Glomerular visceral epithelial cell (primary cell): Measurements from ENCODE around the gene PTCH2.
"Not testable (repeated sequence)": the region's sequence is repeated elsewhere in the genome, so short reads cannot be mapped to it uniquely, and the experiment has no call there.

ENCODE experiments used
- DNase-seq: peaks from one replicate; pipeline ENCODE4 v3.0.0-alpha.2; 2016; ENCODE audit errors: extremely low spot score

The PTCH2 gene

DNA sequence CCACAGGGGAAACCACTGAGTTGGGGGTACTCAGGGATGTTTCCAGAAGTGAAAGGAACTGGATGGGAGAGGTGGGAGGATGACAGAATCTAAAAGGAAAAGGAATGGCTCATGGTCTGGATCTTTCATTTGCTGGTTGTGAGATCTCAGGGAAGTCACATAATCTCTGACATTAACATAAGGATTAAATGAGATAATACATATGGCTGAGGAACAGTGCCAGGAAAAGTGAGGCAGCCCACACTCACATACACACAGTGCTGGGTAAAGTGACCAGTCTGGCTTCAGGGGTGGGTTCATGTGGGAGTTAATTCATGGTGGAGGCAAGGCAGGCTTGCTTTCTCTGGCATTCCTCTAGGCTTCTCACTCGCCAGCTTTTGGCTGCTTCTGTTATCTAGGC lies 3.9 kb upstream of the PTCH2 start:
- DNase-seq = no peak

DNA sequence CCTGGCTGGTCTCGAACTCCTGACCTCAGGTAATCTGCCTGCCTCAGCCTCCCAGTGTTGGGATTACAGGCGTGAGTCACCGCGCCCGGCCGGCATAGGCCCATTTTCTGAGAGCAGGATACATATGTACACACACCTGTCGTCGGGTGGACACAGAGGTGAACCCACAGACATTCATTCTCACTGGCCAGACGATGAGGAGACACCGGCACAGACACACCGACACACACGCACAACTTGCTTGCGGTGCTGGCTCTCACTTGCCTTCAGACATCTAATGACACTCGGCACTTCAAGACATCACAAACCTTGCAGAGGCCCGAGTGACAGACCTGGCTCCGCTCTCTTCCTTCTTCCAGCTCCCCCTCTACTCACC lies 579 bp downstream of the PTCH2 start:
- no peak for DNase-seq

DNA sequence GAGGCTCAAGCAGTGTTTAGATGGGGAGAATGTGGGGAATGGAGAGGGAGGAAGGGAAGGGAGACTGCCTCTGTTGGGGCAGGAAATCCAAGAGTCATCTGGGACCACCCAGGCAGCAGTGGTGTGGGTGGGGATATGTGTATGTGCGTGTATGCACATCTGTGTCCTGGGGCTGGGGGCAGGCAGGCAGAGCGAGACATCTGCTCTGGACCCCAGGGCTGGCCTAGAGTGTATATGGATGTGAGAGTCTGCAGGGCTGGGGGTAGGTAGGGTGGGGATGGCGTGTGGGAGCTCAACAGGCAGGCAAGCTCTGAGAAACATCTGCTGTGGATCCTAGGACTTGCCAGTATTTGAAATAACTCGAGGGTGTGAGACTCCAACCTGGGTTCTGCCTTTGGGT lies 3.5 kb downstream of the PTCH2 start:
- no peak for DNase-seq

DNA sequence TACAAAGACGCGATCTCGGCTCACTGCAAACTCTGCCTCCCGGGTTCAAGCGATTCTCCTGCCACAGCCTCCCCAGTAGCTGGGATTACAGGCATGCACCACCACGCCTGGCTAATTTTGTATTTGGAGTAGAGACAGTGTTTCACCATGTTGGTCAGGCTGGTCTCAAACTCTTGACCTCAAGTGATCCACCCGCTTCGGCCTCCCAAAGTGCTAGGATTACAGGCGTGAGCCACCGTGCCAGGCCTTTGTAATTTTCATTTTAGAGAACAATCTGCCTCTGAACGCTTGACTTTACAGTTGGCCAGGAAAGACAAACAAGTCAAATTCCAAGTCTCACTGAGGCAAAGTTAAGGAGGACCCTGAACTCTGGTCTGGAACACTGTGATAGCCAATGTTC lies 4.8 kb downstream of the PTCH2 start:
- DNase-seq = not testable (repeated sequence)

DNA sequence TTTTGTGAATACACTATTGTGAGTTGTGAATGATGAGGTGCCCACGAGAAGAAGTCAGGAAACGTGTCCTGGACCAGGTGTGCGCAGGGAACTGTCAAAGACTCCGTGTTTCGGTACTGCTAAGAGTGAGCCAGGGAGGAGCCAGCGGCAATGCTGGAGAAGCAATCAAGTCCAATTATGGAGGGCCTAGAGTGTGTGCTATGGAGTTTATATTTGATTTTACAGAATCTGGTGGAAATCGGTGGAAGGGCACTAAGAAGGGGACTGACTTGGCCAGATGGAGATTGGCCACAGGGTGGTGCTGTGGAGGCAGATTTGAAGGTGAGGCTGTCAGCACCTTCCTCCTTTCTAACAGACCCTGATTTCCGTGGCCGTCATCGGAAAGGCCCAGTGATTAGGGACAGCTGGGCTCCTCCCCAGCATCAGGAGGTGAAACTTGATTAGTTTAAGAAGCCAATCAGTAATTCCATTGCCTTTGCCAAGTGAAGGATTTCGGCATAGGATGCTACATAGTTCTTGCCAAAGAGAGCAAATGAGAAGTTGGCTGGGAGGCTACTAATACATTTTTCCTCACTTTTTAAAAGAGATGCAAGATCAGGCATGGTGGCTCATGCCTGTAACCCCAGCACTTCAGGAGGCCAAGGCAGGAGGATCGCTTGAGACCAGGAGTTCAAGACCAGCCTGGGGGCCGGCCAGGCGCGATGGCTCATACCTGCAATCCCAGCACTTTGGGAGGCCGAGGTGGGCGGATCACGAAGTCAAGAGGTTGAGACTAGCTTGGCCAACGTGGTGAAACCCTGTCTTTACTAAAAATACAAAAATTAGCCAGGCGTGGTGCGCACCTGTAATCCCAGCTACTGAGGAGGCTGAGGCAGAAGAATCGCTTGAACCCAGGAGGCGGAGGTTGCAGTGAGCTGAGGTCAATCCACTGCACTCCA lies 7.0 kb downstream of the PTCH2 start:
- peak; percentile 78 for DNase-seq

DNA sequence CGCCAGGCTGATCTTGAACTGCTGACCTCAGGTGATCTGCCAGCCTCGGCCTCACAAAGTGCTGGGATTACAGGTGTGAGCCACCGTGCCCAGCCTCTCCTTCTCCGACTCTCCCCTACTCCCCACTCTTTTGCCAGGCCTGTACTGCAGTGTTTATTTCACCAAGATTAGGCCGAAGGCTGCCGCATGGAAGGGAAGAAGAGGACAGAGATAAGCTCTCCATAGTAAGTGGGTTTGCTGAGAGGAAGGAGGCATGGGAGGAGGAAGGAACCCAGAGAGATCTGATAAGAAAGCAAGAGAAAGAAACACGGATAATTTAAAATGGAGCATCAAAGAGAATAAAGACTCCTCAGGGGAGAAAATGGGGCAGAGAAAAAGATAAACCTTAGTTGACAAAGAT lies 8.7 kb downstream of the PTCH2 start:
- DNase-seq = no peak

DNA sequence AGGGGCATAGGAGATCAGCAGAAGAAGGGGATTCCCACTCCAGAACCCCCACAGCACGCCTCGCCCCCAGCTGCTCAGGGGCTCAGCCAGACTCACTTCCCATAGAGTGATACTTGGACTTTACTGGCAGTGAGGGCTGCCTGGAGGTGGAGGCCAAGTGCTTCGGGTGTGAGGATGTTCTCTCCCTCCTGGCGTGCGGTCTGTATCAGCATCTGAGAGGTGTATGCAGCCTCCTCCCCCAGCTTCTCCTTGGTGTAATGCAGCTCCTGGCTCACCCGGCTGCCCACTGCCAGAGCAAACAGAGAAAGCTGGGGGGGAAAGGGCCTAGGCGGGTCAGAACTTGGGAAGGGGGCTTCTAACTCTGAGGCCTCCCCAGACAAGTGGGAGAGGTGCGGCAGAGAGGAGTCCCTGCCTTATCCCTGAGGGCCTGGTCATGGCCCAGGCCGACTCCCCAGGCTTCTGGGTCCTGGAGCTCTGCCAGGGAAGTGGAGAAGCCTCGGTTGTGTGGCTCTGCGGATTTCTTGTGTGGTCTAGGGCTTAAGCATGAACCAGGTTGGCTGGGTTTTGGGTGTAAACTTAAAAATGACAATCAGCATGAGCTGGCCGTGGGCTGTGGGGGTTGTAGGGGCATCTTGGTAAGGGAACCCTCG lies 10.9 kb downstream of the PTCH2 start:
- no peak for DNase-seq

DNA sequence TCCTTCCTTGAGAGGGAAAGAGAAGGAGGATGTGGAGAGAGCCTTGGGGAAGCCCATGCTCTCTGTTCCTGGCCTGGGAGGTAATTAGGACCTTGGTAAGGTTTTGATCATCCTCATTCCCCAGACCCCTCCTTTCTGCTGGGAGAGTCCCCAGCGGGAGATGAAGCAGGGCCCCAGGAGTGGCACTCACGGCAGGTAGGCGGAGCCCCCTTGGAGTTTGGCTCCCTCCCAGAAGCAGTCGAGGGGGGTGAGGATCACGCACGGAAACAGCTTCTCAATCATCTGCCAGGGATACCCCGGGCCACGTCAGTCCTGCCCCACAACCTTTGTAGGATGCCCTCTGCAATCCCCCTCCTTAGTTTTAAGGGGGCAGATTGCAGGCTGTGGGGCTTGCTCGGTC lies 11.5 kb downstream of the PTCH2 start:
- no peak for DNase-seq

DNA sequence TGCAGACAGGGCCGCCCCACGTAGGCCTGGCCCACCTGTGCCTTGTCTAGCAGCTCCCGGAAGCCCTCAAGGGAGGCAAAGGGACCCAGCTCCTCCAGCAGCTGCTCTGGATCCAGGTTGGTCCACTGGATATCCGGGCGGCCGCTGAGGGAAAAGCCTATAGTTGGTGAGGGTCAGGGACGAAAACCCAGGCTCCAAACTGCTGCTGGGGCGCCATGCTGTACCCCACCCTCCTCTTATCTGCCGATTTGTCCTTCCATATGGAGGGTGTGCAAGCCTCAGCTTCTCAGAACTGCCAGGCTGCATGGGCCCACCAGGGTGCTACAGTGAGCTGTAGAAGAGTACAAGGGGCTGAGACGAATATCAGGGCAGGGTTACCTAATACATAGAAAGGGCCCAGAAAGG lies 12.2 kb downstream of the PTCH2 start:
- no peak for DNase-seq

DNA sequence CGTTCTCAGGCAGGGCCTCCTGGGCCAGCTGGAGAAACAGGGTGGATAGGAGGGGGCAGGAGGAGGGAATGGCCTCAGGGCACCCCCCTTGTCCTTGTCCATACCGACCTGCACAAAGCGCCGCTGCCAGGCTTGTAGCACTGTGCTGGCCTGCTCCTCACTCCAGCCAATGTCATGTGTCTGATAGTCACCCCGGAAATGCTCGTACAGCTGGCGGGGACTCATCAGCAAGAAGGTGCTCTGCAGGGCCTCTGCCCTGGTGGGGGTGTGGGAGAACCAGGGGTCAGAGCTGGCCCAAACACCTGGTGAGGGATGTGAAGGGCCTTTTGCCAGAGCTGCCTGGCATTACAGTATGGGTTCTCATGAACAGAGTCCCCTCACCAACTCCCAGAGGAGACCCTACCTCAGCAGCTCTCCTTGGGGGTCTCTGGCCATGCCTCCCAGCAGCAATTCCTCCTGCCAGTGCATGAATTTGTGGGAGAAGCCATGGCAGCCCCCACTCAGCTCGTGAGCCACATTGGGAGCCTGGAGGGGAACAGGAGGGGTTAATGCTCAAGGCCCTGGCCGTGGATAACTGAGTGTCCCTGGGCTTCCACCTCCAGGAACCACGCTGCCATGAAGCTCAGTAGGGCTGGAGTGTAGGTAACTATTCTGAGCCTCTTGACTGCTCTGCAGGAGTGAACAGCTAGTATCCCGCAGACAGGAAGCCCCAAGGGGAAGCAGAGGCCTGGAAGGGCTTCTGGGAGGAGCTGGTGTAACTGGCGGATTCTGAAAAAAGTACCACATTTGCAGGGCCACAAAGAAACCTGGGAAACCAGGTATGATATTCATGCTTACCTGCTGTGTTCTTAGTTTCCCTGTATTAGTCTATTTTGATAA lies 13.3 kb downstream of the PTCH2 start:
- DNase-seq = no peak

DNA sequence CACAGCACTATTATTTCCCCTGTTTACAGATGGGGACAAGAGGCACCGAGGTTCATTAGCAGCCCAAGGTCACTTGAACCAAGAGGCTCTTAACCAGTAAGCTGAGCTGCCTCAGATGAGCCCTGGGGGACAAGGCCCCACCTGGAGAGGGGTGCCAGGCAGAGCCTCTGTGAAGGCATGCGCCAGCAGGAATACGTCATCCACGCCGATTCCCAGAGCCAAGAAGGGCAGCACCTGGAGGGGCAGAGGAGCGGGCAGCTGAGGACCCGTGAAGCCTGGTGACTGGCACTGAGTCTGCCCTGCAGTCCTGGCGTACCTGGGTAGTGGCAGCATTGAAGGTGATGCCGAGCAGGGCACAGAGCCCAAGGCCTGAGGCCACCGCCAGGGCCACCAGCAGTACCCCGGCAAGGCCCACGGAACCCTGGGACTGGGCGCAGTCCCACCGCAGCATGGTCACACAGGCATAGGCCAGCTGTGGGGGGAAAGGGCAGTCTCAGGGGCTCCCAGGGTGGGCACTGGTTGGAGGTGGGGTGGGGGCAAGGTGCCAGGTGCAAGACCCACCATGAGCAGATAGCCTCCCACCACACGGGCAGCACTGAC lies 14.1 kb downstream of the PTCH2 start:
- no peak for DNase-seq

DNA sequence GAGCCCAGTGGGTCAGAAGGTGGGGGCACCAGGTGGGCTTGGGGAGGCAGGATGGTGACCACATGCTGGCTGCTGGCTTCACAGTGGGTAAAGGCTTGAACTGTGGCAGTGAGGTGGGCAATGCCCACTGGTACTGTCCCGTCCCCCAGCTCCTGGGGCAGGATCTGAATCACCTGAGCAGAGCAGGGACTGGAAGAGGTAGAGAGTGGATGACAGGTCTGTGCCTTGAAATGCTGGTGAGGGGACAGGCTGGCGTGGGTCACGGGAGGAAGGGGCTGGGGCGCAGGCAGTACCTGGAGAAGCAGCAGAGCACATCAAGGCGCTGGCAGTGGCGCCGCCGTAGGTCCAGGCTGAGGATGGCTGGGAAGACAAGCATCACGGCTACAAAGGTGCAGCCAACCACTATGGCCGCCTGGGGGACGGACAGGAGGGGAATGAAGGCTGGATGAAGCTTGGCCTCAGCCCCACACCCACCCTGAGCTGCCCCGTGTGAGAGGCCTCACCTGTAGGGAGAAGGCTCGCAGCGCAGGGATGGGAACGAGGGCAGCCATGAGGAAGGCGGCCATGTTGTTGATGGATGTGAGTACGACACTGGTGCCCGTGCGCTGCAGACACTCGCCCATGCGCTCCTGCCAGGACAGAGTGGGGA lies 14.9 kb downstream of the PTCH2 start:
- DNase-seq = no peak

DNA sequence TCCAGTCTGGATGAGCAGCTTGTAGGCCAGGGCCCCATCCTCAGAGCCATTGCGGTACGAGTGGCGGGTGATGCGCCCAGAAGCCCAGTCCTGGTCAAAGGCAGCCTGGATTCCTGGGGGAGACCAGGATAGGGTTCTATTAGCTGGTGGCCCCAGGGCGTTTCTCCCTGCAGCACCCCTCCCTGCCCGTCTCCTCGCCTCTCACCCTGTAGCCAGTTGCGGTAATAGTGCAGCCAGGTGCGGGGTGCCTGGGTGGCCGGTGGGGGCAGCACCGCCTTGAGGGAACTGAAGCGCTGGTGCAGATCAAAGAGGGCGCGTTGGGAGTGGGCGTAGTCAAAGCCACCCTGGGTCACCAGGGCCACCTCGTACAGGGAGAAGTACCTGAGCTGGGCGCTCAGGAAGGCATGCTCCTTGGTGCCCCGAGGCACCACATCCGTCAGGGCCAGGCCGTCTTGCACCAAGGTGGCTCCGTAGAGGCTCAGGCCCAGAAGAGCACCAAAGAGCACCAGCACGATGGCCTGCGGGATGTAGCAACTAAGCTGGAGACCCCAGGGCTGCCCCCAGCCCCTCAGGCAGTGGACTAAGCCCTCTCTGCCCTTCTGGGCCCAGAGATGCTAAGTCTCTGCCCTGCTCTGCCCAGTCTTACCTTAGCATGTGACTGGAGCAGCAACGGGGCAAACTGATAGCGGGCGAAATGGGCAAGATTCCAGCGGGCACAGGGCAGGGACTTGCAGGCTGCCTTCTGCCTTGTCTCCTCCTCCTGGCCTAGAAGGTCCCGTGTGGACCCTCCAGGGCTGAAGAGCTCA lies 15.7 kb downstream of the PTCH2 start:
- DNase-seq = no peak

DNA sequence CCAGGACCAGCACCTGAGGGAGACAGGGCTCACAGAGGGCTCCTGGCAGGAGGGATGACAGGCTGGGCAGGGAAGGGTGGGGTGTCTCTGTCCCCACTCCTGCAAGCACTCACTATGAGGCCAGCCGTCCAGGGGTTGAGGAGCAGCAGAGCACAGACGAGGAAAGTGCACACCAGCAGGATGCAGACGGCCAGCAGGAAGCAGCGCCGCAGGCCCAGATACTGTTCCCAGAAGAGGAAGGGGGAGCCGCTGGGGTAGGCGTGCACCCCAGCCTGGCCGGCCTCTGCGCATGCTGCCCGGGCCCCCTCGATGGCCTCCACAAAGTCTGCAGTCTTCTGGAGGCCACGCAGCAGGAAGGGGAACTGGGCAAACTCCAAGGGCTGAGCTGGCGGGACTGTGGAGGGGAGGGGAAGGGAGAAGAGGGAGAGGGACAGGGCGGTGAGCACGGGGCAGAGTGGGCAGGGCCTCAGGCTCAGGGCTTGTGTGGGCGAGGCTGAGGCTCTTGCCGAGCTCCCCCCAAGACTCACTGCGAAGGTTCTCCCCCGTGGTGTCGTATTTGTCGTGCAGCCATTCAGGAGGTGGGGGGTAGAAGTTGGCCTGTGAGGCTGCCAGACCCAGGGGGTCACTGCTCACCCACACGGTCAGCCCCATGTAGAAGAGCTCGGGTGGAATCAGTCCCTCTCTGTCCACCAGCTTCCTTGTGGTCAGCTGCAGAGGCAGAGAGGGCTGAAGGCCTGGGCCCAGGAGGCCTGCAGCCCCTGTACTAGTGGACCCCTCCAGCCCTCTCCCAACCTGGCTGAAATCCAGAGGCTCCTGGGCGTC lies 16.5 kb downstream of the PTCH2 start:
- DNase-seq = no peak

DNA sequence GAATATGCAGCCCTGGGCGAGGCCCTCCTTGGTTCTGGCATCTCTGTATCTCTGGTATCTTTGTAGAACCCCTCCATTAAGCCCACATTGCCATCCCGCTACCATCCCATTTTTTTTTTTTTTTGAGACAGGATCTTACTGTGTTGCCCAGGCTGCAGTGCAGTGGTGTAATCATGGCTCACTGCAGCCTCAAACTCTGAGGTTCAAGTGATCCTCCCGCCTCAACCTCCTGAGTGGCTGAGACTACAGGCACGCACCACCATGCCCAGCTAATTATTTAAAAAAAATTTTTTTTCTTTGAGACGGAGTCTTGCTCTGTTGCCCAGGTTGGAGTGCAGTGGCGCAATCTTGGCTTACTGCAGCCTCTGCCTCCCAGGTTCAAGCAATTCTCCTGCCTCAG lies 18.7 kb downstream of the PTCH2 start:
- DNase-seq = not testable (repeated sequence)

DNA sequence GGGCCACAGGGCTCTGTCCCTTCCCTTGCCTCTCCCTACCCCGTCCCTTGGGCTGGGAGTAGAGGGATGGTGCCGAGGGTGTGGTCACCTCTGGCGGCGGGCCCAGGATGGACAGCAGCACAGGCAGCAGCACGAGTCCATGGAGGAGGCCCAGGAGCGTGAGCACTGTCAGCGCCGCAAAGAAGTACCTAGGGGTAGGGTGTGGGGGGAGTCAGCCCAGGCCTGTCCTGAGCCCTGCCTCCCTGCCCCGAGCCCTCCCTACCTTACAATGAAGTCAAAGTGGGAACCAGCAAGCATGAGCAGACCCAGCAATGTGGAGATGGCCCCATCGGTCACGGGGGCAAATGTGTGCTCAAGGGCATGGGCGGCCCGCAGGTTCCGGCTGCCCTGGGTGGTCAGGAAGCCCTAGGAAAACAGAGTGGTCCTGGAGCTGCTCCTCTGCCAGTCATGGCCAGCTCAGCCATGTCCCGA lies 20.0 kb downstream of the PTCH2 start:
- no peak for DNase-seq

DNA sequence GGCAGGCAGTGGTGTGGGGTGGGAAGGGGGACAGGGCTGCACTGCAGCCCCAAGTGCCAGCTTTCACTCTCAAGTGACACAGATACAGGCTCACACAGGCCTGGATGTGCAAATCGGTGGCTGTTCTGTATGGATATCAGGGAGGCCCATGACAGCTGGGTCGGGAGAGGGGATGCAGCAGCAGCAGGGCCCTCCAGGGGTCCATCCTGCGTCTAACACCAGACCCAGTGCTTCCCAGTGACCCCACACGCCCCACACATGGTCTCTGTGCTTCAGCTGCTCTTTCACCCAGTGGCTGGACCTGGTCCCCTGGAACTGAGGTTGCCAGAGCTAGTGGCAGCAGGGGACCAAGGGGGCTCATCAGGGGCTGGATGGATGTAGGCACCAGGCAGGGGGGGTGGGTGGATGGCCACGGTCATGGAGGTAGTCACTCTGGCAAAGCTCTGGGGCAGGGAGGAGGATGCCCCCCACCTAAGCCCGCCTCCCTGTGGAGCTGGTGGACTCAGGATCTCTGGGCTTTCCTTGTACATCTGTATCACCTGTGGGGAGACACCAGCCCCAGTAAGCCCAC lies 20.8 kb downstream of the PTCH2 start:
- DNase-seq = no peak

DNA sequence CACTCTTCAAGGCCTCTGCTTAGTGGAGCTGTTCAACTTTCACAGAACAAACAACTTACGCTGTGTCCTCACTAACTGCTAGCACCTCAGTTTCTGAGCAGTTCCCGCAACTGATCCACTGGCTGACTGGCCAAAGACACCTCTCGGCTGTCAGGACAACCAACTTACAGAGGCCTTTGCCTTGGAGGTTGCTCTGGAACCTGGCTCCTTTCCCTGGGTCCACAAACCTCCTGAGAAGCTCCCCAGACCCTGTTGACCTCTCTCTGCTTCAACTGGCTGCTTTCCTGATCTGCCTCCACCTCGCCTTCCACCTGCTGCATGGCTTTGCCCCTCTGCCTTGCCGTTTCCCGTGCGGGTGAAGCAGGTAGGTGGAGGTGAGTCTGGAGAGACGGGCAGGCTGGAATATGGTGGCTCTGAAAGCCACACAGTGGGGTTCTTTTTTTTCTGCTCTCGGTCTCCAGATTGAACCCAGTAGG lies 21.8 kb downstream of the PTCH2 start:
- DNase-seq = no peak
